ENCODE data around the gene DHCR24.

Gene DHCR24

DNA sequence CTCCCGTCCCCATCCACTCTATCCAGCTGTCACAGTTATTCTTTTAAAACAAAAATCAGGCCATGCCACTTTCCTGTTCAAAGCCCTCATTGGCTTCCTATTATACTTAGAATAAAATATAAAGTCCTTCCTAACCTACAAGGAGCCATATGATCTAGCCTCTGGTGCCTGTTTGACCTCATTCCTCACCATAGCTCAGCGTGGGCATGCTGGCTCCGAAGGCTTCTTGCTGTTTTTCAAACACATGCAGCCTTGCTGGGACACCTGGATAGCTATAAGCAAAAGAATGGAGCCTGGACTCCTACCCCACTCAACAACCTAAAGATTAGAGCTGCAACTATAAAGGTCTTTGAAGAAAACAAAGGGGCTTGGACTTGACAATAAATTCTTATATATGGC lies 23.7 kb downstream of the DHCR24 start:
- DNase-seq = no peak

DNA sequence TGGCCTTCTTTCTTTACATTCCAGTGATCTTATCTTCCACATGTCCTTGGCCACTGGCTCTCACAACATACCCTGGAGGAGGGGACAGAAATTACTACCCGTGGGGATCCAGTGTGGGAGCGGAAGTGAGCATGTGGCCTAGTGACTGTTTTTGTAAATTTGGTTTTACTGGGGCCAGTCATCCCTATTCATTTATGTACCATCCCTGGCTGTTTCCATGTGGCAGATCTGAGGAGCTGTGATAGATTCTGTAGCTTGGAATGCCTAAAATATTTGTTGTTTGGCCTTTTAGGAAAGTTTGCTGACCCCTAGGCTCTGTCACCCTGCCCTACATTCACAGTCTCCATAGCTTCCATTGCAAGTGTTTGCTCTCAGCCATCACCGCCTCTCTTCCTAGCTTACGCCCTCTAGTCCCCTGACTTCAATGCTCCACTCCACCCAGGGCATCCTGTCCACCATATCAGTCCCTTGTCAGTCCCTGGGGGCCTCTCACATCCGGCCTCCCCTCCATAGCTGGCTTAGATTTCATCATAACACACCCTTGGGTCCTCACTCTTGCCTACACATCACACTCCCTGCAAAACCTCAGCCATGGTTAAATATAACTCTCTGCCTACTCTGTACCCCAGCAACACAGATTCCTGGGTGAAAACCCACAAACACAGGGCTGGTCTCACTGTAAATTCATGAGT lies 25.8 kb downstream of the DHCR24 start:
- no peak for DNase-seq

DNA sequence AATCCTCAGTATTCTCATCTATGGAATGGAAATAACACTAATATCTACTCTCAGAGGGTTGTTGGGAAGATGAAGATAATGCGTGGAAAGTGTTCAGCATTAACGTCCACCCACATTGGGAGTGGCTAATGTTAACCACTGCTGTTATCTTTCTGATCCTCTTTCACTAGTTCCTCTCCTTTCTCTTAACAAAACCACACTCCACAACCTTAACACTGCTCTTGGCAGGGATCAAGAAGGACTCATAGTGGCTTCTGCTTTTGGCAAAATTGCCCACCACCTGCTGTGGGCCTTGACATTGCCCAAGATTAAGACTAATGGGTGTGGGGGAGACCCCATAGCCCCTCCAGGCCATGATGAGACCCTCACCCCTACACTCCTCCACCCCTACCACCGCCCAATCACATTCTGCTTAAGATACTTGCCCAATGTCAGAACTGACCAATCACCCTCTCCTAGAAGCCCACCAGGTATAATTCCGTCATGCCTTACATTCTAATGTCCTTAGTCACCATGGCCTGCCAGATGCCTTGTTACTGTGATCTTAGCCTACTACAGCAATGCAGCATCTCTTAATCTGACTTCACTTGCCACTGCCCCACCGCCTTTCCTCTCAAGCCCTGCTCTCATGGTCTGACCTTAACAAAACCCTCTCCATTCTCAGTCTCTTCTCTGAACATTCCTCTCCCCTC lies 27.1 kb downstream of the DHCR24 start:
- no peak for DNase-seq

DNA sequence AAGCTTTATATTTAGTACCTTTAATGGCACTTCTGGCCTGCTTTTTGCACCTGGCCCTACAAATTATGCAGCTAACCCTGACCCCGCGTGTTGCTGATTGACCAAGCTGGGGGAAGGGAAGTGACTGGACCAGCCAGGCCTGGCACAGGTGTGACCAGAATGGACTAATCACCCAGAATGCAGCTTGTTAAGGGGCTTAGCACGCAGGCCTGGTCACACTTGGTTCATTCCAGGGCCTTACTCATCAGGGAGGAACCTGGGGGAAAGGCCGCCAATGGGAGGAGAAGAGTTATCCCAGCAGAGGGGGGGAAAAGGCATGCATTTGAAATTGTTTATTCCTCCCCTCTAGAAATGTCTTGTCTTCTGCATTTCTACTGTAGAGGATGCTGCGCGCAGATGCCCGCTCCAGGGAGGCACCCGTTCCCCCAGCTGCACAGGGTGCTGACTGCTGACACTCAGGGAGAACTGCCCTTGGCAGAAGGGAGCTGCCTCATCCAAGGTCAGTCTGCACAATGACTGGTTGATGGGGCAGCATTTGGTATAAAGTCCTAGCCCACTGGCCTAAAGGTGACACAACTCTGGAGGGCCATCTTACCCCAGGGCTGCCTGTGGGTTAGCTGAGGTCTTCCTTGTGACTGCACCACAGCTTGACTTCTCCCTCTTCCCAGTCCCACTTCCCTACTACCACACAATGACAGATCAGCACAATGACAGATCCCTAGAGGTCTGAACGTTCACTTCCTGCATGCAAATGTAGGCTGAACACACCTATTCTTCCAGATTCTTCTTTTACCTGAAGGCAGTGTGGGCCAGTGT lies 29.0 kb downstream of the DHCR24 start:
- no peak for DNase-seq

DNA sequence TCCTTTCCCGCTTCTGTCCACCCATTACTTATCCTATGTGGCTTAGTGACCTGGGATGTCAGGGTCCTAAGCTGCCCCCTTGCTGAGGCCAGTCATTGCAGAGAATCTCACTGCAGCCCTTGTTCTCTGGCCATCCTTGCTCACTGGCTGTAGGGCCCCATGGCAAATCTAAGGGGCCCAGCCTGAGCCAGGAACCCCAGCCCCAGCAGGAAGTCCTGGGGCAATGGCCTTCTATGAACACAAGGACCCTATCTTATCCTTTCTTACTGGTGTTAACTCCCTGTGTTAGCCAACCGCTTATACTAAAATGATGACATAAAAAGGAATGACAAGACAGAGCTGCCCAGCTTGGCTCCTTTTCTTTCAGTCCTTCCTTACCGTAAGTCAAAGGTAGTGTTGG lies 29.9 kb downstream of the DHCR24 start:
- no peak for DNase-seq

DNA sequence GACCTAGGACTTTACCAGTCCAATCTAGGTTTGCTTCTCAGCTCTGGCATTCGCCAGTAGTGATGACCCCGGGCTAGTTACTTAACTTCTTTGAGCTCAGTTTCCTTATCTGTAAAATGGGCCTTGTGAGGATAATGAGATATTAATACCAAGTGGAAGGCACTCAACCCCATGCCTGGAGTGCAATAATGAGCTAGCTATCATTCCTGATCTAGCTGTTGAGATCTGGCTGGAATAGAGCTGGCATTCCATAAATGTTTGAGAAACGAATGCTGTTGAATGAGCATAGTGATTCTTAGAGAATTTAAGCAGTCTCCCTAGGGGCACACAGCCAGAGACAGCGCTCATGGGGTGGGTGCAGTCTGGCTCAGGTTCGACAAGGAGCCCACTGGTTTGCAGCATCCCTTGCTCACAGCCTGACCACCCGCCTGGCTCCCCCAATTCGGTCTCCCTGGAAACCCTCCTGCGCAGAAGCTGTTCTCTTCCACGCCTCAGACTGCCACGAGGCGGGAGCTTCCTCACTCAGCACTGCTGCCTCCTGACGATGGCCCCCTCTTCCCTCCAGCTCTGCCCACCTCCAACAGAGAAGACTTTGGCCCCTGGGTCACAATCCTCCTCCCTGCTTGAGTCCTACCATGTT lies 32.5 kb downstream of the DHCR24 start:
- no peak for DNase-seq

DNA sequence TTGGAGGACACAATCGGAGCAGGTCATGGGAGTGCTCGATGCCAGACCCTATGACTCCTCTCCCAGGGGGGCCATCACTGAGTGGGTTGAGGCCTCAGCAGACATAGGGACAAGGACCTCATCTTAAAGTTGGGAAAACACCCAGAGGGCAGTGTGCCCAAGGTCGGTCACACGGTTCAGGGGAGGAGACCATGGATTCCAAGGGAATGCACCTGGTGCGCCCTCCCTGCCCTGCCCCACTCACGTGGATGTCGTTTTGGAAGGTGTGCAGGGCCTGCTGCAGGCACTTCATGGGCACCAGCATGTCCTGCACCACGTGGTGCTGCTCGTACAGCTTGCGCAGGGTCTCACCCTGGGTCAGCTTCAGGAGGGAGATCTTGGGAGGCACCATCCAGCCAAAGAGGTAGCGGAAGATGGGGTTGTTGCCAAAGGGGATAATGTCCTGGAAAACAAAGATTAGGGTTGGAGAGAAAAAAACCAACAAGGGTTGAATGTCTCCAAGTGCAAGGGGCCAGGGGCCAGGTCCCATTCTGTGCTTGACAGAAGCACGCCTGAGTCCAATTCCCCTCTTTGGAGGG lies 33.1 kb downstream of the DHCR24 start:
- no peak for DNase-seq

DNA sequence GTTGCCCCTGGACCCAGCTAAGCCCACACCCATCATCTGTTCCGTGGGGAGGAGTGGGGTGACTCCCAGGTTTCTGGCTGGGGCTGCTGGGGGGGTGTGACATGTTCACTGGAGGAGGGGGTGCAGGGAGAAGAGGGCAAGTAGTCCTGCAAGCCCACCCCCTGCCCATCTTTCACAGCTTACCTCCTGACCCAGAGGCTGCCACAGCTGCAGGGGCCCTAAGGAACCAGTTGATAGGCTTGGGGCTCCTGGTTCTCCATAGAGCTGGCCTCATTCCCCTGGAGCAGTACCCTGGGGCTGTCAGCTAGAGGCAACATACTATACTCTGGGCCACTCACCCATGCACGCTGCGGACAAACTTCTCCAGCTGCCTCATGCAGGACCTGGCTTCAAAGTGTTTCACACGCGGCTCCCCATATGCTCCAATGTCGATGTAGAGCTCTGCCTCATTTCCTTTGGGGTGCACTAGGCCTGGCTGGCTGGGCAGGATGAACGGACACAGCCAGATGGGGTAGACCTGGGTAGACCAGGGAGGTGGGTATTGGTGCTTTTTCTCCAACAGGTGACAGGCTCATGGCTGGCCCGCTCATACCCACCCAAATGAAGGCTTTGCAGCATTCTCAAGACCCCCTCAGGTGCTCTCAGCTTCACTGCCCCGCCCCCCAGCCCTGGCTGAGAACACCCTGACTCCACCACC lies 33.8 kb downstream of the DHCR24 start:
- DNase-seq = no peak

DNA sequence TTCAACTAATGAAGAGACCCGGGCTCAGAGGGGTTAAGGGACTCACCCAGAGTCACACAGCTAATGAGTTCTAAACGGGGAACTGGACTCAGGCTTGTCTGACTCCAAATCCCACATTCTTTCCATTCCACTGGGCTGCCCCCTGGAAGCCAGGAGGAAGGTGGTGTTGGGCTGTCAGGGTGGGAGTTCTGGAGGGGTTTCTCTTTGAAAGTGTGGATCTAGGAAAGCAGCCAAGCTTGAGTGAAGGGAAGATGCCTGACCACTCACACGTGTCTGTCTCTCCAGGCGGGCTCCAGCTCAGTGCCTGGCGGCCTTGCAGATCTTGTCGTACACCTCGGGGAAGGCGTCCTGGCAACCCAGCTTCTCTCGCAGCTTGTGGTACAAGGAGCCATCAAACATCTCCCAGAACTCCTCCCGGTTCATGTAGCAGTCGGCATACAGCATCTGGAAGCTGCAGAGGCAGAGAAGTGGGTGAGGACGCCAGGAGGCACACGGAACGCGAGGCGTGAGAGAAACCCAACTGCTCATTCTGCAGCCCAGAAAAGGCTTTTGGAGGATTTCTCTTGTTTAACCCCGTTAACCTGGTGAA lies 35.0 kb downstream of the DHCR24 start:
- no peak for DNase-seq

DNA sequence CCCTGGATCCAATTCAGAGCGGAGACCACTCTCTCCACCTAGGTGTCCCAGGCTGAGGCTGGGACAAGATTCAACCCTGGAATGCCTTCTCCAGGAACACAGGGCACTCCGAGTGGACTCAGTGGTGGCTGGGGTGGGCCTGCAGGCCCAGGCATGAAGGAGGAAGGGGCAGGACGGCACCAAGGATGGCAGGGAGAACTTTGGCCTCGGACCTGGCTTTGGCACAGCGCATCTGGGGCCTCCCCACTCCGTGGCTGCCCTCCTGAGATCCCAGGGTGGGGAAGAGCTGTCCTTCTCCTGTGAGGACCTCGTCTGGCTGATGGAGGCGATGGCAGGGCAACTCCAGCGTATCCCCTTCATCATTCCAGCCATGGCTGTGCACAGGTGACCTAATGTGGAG lies 35.6 kb downstream of the DHCR24 start:
- DNase-seq = no peak

DNA sequence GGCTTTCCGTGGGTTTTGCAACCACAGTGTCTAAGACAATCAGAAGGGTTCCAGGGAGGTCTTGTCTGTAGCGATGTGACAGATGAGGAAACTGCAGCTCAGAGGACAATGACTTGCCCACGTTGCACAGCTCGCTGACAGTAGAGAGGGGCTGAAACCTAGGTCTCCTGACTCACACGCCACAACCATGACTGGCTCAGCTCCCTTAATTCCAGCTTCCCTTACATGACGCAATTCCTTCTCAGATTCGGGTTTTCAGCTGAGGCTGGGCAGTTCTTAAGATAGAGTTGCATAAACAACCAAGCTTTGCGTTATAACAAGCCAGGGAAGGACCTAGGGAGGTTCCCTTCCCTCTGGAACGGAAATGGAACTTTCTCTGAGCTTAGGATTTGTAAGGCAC lies 36.3 kb downstream of the DHCR24 start:
- no peak for DNase-seq

DNA sequence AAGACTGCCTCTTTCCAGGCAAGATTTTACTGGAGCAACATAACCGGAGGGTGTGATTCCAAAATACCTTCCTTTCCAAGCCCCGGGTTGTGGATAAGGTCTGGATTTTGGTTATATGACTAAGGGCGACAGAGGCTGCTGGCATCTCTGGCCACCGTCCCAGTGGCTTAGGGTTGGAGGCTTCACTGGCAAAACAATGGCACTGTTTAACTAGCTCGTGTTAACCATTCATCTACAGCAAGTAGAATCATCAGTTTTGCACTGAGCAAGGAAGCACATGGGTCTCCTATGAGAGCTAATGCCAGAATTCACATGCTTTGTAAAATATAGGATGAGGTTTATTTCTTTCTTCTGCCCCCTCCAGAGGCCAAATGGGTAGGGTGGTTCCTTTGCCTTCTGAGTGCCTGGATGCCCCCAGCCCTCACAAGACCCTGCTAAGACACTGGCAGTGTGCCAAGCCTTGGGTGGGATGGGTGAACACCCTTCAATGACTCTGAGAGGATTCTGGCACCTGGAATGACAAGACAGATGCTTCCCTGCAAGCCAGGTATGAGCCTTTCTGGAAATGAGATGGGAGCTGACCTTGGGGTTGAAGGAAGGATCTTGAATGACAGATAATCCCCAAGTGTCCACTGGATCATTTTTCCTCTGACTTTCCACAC lies 36.8 kb downstream of the DHCR24 start:
- no peak for DNase-seq

DNA sequence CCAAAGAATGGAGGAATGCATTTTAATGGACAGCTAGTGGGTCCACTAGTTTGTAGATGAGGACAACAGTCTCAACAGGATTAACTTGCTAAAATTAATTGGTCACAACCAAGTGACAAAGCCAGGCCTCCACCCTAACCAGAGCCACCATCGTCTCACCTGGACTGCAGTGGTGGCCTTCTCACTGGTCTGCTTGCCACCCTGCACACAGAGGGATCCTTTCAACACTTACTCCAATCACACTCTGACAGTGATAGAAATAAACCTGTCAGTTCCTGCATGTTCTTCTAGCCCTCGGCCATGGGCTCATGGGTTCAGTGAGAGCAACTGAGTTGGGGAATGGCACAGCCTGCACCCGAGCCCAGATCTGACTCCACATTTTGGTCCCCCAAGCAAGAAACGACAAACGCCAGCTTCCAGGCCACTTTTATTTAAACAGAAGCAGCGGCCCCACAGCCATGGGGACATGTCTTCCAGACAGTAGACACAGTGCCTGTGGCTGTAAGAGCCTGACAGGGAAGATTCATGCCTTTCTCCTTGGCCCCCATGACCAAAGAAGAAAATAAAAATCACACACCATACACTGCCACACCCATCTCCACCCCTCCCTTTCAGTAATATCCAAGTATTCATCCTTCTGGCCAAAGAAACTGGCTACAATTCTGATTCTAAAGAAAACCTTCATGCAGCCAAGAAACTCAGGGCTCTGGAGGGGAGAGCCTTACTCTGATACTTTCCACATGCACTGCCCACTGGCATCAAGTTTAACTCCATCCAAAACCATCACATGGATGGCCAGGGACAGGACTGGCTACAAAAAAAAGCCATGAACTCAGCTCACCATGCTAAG lies 37.6 kb downstream of the DHCR24 start:
- DNase-seq = no peak

DNA sequence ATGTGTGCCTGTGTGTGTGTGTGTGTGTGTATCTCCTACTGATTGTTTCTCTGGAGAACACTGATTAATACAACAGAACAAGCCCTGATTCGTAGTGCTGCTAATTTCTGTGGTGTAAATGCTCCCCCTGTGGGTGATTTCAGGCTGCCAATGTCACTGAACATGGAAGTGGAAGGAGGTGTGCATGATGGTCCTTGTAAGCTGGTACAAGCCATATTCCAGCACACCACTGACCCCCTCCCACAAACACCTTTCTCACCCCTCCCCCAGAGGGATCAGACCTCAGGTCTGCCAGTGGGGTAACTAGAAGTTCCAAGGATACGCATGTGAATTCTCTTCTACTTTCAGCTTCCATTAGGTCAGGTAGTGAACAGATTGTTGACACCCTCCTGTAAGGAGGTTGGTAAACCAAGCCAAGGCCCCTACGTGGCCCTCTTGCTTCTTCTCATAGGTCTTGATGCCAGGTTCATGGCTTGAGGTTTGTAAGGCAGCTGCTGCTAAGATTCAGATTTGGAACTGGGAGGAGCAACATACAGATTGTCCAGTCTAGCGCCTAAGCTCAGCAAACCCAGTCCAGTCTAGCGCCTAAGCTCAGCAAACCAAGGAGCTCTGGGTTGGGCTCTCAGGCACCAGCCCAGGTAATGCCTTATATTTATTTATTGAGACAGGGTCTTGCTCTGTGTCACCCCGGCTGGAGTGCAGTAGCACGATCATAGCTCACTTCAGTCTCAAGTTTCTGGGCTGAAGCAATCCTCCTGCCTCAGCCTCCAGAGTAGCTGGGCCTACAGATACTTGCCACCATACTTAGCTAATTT lies 38.7 kb downstream of the DHCR24 start:
- DNase-seq = no peak

DNA sequence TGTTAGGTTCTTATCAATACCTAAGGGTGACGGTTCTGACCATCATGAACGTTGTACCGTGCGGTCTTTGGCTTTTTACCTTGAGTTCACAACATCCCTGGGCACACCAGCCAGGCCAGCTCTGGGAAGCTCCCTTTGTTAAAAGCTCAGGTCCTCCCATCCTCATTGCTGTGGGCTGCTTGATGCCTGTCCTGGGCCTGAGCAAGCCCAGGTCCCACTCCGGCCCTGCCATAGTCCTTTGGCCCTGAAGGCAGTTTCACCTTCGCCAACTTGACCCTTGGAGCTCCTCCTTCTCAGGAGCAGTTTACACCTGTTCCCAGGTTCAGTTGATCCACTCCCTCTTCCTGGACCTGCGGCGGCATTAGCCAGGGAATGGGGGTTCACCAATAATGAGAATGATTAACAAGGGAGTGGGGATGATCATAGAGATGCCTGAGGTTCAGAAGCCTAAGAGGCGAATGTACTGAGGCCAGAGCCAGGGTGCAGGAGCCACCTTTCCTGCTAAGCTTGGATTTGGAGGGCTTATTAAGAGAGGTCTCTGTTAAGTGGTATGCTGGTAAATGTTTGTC lies 40.2 kb downstream of the DHCR24 start:
- no peak for DNase-seq

DNA sequence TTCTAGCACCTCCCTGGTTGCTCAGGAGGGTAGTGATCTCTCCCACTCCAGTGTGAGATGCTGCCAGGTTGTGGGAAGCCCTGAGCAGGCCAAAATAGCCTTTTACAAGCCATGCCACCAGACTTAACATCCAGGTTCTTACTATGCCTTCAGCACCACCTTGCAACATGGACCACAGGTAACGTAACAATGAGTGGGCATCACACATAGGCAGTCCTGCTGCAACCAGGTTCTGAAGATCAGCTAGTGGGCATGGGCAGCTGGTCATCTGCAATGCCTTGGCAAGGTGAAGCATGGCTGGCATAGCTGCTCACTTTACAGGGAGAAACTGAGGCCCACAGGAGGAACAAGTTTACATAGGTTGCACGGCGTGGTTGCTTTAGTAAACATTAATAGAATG lies 40.7 kb downstream of the DHCR24 start:
- no peak for DNase-seq

DNA sequence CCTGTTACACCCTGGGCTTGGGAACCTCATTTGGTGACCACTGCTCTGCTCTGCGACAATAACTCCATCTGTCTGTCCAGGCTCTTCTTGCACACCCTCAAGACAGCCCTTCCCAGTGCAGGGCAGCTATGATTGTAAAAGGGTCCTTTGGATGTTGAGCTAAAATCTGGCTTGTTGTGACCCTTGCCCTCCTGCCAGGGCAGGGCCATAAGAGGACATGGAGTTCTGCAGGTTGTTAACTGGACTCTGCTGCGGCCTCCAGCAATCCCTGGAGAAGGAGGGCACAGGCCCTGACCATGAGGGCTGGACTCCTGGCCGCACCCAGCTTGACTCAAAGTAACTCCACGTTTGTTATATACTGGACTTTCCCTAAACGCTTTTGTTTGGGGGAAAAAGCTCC lies 41.2 kb downstream of the DHCR24 start:
- no peak for DNase-seq

DNA sequence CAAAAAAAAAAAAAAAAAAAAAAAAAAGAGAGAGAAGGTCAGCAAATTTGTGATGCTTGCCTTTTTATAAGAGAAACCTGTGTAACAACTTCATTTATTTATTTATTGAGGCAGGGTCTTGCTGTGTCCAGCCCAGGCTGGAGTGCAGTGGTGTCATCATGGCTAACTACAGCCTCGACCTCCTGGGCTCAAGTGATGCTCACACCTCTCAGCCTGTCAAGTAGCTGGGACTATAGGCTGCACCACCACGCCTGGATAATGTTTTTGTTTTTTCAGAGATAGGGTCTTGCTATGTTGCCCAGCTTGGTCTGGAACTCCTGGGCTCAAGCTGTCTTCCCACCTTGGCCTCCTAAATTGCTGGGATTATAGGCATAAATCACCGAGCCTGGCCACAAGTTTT lies 42.4 kb downstream of the DHCR24 start:
- no peak for DNase-seq

DNA sequence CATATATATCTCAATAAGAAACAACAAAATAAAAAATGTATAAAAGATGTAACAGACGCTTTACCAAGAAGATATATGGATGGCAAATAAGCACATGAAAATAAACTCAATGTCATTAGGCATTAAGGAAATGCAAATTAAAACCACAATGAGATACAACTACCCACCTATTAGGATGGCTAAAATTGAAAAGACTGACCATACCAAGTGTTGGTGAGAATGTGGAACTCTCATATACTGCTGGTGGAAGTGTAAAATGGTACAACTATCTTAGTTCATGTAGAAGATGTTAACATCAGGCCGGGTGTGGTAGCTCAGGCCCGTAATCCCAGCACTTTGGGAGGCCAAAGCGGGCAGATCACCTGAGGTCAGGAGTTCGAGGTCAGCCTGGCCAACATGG lies 43.5 kb downstream of the DHCR24 start:
- no peak for DNase-seq
